K562 (cell line): ENCODE measurements around the gene TAAR8. TPM values are rescaled to one million over a fixed set of nuclear protein-coding genes. Genes with fewer than 3 reads are reported as not detected.

ENCODE experiments used
- BMI1 ChIP-seq: fragments of 150-350 bp; IDR thresholded peaks from 2 replicates; pipeline ENCODE4 v1.6.1; 2014; ENCODE audit warnings: low read length
- GTF2F1 ChIP-seq: IDR thresholded peaks from 2 replicates; pipeline ENCODE4 v1.6.1; 2011; ENCODE audit warnings: low read depth, low read length, improper control_type of control experiment
- KDM5B ChIP-seq: fragments of 200-600 bp; sonication (generic); IDR thresholded peaks from 2 replicates; pipeline ENCODE4 v1.6.1; 2012; ENCODE audit warnings: low read depth, mild to moderate bottlenecking, moderate library complexity, low read length, control low read depth, inconsistent platforms; ENCODE audit not compliant: insufficient replicate concordance
- MGA ChIP-seq: fragments of 450-650 bp; IDR thresholded peaks from 2 replicates; pipeline ENCODE4 v1.6.1; 2016; ENCODE audit warnings: mild to moderate bottlenecking, moderate library complexity
- ZNF780A ChIP-seq: fragments of 250-450 bp; sonication (Bioruptor Pico); IDR thresholded peaks from 2 replicates; pipeline ENCODE4 v1.5.0; 2021; ENCODE audit warnings: mild to moderate bottlenecking
- polyA plus RNA-seq, 8 experiments: library from polyadenylated mRNA; depleted of rRNA in 4 of 8; stranded (reverse) in 5 of 8; unstranded in 3 of 8; fragments of >200 nt; fragmentation: Nextera tagmentation in 2 of 8; fragmentation: Illumina TruSeq in 1 of 8; extraction: Ambion mirVana in 2 of 8; extraction: Trizol in 1 of 8; gene quantifications; 2 replicates each; pipeline versions ENCODE4 v1.2.1 to v1.2.3, GENCODE V29; 2011 to 2014; ENCODE audit warnings: inconsistent platforms in 1 of 8, missing spikeins in 1 of 8
- total RNA-seq, 7 experiments: library from RNA; depleted of rRNA in 6 of 7; stranded (reverse); fragments of >200 nt in 6 of 7; fragmentation: Illumina TruSeq in 2 of 7; extraction: Trizol in 2 of 7; gene quantifications; 2 replicates each; pipeline versions ENCODE4 v1.2.1 to v1.2.3, GENCODE V29; 2011 to 2021; ENCODE audit warnings: low replicate concordance in 1 of 7
- TF ChIP-seq, protein P1 (sequence below), 2 experiments: fragments of 450-650 bp; formaldehyde crosslinking in 1 of 2; IDR thresholded peaks; 2 replicates each; pipeline versions ENCODE4 v1.4.0 to v1.6.1; 2014 to 2020; ENCODE audit warnings: mild to moderate bottlenecking in 2 of 2, borderline replicate concordance in 1 of 2, low read depth in 1 of 2

TAAR8 gene
- total and polyA plus RNA-seq, 9 of the 15 experiments (the other 6 are each of a cell fraction or from before 2014, with no cell fraction given) = not detected

- TF ChIP-seq MGA = no peak
- no peak for TF ChIP-seq GTF2F1
- no peak for TF ChIP-seq KDM5B
- TF ChIP-seq ZNF780A (CRISPR knock-in tag) = no peak
- TF ChIP-seq, protein P1, sequence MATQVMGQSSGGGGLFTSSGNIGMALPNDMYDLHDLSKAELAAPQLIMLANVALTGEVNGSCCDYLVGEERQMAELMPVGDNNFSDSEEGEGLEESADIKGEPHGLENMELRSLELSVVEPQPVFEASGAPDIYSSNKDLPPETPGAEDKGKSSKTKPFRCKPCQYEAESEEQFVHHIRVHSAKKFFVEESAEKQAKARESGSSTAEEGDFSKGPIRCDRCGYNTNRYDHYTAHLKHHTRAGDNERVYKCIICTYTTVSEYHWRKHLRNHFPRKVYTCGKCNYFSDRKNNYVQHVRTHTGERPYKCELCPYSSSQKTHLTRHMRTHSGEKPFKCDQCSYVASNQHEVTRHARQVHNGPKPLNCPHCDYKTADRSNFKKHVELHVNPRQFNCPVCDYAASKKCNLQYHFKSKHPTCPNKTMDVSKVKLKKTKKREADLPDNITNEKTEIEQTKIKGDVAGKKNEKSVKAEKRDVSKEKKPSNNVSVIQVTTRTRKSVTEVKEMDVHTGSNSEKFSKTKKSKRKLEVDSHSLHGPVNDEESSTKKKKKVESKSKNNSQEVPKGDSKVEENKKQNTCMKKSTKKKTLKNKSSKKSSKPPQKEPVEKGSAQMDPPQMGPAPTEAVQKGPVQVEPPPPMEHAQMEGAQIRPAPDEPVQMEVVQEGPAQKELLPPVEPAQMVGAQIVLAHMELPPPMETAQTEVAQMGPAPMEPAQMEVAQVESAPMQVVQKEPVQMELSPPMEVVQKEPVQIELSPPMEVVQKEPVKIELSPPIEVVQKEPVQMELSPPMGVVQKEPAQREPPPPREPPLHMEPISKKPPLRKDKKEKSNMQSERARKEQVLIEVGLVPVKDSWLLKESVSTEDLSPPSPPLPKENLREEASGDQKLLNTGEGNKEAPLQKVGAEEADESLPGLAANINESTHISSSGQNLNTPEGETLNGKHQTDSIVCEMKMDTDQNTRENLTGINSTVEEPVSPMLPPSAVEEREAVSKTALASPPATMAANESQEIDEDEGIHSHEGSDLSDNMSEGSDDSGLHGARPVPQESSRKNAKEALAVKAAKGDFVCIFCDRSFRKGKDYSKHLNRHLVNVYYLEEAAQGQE (IDR thresholded peaks at IDR 0.05; ENCODE audit: borderline replicate concordance) = peak; percentile 49; the same call in 1 of the 2 replicates
- TF ChIP-seq, protein P1 (CRISPR knock-in tag; IDR thresholded peaks at IDR 0.05; ENCODE audit: low read depth) = no peak
- TF ChIP-seq BMI1 = no peak
These were observed 22.0 kb upstream of the TAAR8 start (continued) for GRCh38 chr6:132530293-132530974.
